ENCODE data around the gene ZBTB20. TPM values are rescaled to one million over a fixed set of nuclear protein-coding genes. Genes with fewer than 3 reads are reported as not detected.
"Not testable (repeated sequence)": the region's sequence is repeated elsewhere in the genome, so short reads cannot be mapped to it uniquely, and the experiment has no call there.

The ZBTB20 gene
- total and polyA plus RNA-seq, 2 donors (not counting 1 experiment from before 2014, with no cell fraction given) = 4.0 to 123 TPM

GRCh38 chr3:115110830-115111229, 36.3 kb downstream of the ZBTB20 start:
- Mint-ChIP-seq H3K4me1 (peaks cover 11% of the 10 kb centered on the region), H3K9me3 (ENCODE audit: insufficient read depth) (peaks cover 2% of the 10 kb centered on the region), H3K4me3 (no peak overlapping the region), H3K27me3 (no peaks in the 10 kb centered on the region), H3K27ac (no peak overlapping the region)
- Histone ChIP-seq H3K27ac (ENCODE audit: low read length in 2 of 2) (no peak overlapping the region), H3K27me3 (replicated peaks in 1 of 4; ENCODE audit: control extremely low read depth in 1 of 4, control insufficient read depth in 3 of 4, insufficient read depth in 4 of 4, low read length in 3 of 4) (no peaks in the 10 kb centered on the region), H3K4me2 (replicated peaks; ENCODE audit: low read depth, low read length, poor library complexity, severe bottlenecking) (no peak overlapping the region), H4K20me1 (ENCODE audit: control insufficient read depth, insufficient read depth, low read length, poor library complexity, severe bottlenecking) (peaks cover 10% of the 10 kb centered on the region), H3K9ac (ENCODE audit: low read length) (no peak overlapping the region), H3K36me3 (replicated peaks in 1 of 2; ENCODE audit: control extremely low read depth in 1 of 2, control insufficient read depth in 1 of 2, extremely low read depth in 1 of 2, insufficient read depth in 2 of 2, low read length in 1 of 2) (peaks cover 5 to 13% of the 10 kb centered on the region in 2 experiments), H2AFZ (ENCODE audit: insufficient read depth, low read depth, low read length, poor library complexity, severe bottlenecking) (no peak overlapping the region), H3K79me2 (ENCODE audit: control insufficient read depth, insufficient read depth, low read length) (peaks cover 4% of the 10 kb centered on the region), H3K4me1 (ENCODE audit: control insufficient read depth in 2 of 2, insufficient read depth in 2 of 2, low read length in 2 of 2) (no peaks in the 10 kb centered on the region), H3K9me3 (ENCODE audit: control extremely low read depth in 1 of 3, control insufficient read depth in 2 of 3, insufficient read depth in 1 of 3, low read length in 2 of 3) (peaks cover 0 to 5% (median 0%) of the 10 kb centered on the region in 3 donors), H3K4me3 (ENCODE audit: control extremely low read depth in 1 of 5, extremely low read depth in 1 of 5, insufficient read depth in 1 of 5, low read depth in 2 of 5, low read length in 4 of 5) (no peak overlapping the region)
- ChIA-PET POLR2A (no interaction called here), CTCF (no interaction called here)
- DNase-seq = no peak
- whole genome bisulfite sequencing (ENCODE audit: insufficient coverage) = 83% methylated on average over 1 of the region's 5 CpGs
- ATAC-seq (ENCODE audit: low read depth) = no peak
- intact Hi-C loops (cut with micrococcal nuclease) = no loop called here
- TF ChIP-seq CTCF (IDR thresholded peaks at IDR 0.05) (no peak), EZH2 (IDR thresholded peaks at IDR 0.05; ENCODE audit: borderline replicate concordance, insufficient read depth, low read depth, low read length, poor library complexity, severe bottlenecking) (no peak)

- H3K27me3 ChIP-seq (replicated peaks in 1 of 4; ENCODE audit: control extremely low read depth in 1 of 4, control insufficient read depth in 3 of 4, insufficient read depth in 4 of 4, low read length in 3 of 4); H3K4me3 Mint-ChIP-seq; DNase-seq; CTCF ChIA-PET; H3K9me3 Mint-ChIP-seq (ENCODE audit: insufficient read depth); H3K27me3 Mint-ChIP-seq; H3K4me3 ChIP-seq (ENCODE audit: control extremely low read depth in 1 of 5, extremely low read depth in 1 of 5, insufficient read depth in 1 of 5, low read depth in 2 of 5, low read length in 4 of 5); H3K27ac ChIP-seq (ENCODE audit: low read length in 2 of 2); H3K4me1 ChIP-seq (ENCODE audit: control insufficient read depth in 2 of 2, insufficient read depth in 2 of 2, low read length in 2 of 2); ATAC-seq (ENCODE audit: low read depth); H3K4me2 ChIP-seq (replicated peaks; ENCODE audit: low read depth, low read length, poor library complexity, severe bottlenecking); H3K27ac Mint-ChIP-seq; POLR2A ChIA-PET; H4K20me1 ChIP-seq (ENCODE audit: control insufficient read depth, insufficient read depth, low read length, poor library complexity, severe bottlenecking); intact Hi-C loops (cut with micrococcal nuclease); H3K9me3 ChIP-seq (ENCODE audit: control extremely low read depth in 1 of 3, control insufficient read depth in 2 of 3, insufficient read depth in 1 of 3, low read length in 2 of 3); H3K79me2 ChIP-seq (ENCODE audit: control insufficient read depth, insufficient read depth, low read length); H2AFZ ChIP-seq (ENCODE audit: insufficient read depth, low read depth, low read length, poor library complexity, severe bottlenecking); H3K9ac ChIP-seq (ENCODE audit: low read length): not testable (repeated sequence)
- 83% methylated on average over 1 of the region's 7 CpGs for WGBS (ENCODE audit: insufficient coverage)
- peaks cover 5 to 13% of the 10 kb centered on the region in 2 experiments for H3K36me3 ChIP-seq (replicated peaks in 1 of 2; ENCODE audit: control extremely low read depth in 1 of 2, control insufficient read depth in 1 of 2, extremely low read depth in 1 of 2, insufficient read depth in 2 of 2, low read length in 1 of 2)
- H3K4me1 Mint-ChIP-seq = peaks cover 11% of the 10 kb centered on the region
These were observed 37.0 kb downstream of the ZBTB20 start for GRCh38 chr3:115110066-115110465.

Measured in B cell (primary cell).